T-helper 2 cell (primary cell): Measurements from ENCODE around the gene RALGPS2.

ENCODE experiments used
- DNase-seq, 5 experiments: peaks; one replicate each; pipeline versions ENCODE4 v3.0.0 to v3.0.0-alpha.2; 2012 to 2022

Gene RALGPS2

GRCh38 chr1:178970184-178970583 lies 245.1 kb downstream of the RALGPS2 start:
- no peak for DNase-seq
